Astrocyte (in vitro differentiated cells and primary cell): ENCODE measurements around the gene PLEKHG5. TPM values are rescaled to one million over a fixed set of nuclear protein-coding genes. Genes with fewer than 3 reads are reported as not detected.

Experiments used
- DNase-seq: peaks from one replicate; pipeline ENCODE4 v3.0.0-alpha.2; 2010; ENCODE audit warnings: low read depth
- FAIRE-seq: peaks from 2 replicates; lab custom pipeline; 2011; peaks lifted over from hg19 to GRCh38; lab: Jason Lieb, UNC
- H2AFZ ChIP-seq: 2 replicates; pipeline ENCODE4 v1.6.0; 2012; ENCODE audit warnings: low read depth, low read length, inconsistent platforms
- H3K27ac ChIP-seq: 2 replicates; pipeline ENCODE4 v1.5.1; 2011; ENCODE audit warnings: low read depth, low read length, inconsistent platforms
- H3K27me3 ChIP-seq: 2 replicates; pipeline ENCODE4 v1.6.0; 2011; ENCODE audit warnings: low read length, inconsistent platforms; ENCODE audit not compliant: insufficient read depth
- H3K36me3 ChIP-seq: 2 replicates; pipeline ENCODE4 v1.5.1; 2011; ENCODE audit warnings: low read length, inconsistent platforms; ENCODE audit not compliant: insufficient read depth
- H3K4me1 ChIP-seq: 2 replicates; pipeline ENCODE4 v1.5.1; 2011; ENCODE audit warnings: low read length, inconsistent platforms; ENCODE audit not compliant: insufficient read depth
- H3K4me2 ChIP-seq: 2 replicates; pipeline ENCODE4 v1.6.0; 2012; ENCODE audit warnings: low read length, inconsistent platforms
- H3K4me3 ChIP-seq: 2 replicates; pipeline ENCODE4 v1.5.1; 2011; ENCODE audit warnings: low read depth, mild to moderate bottlenecking, low read length, inconsistent platforms; ENCODE audit not compliant: insufficient read depth
- H3K79me2 ChIP-seq: 2 replicates; pipeline ENCODE4 v1.6.0; 2012; ENCODE audit warnings: mild to moderate bottlenecking, low read length, inconsistent platforms; ENCODE audit not compliant: insufficient read depth
- H3K9ac ChIP-seq: 2 replicates; pipeline ENCODE4 v1.6.0; 2012; ENCODE audit warnings: mild to moderate bottlenecking, low read length, inconsistent platforms
- H3K9me3 ChIP-seq: 2 replicates; pipeline ENCODE4 v1.5.1; 2012; ENCODE audit warnings: low read depth, mild to moderate bottlenecking, low read length, inconsistent platforms; ENCODE audit not compliant: insufficient read depth
- H4K20me1 ChIP-seq: 2 replicates; pipeline ENCODE4 v1.6.0; 2012; ENCODE audit warnings: low read length, inconsistent platforms; ENCODE audit not compliant: insufficient read depth
- H3K27ac Mint-ChIP-seq: one replicate; pipeline ENCODE4 v1.8.0; 2021; ENCODE audit warnings: mild to moderate bottlenecking, mixed read lengths; ENCODE audit not compliant: unreplicated experiment
- H3K27me3 Mint-ChIP-seq: one replicate; pipeline ENCODE4 v1.8.0; 2021; ENCODE audit warnings: low read depth, mixed read lengths; ENCODE audit not compliant: unreplicated experiment
- H3K36me3 Mint-ChIP-seq: one replicate; pipeline ENCODE4 v1.8.0; 2021; ENCODE audit warnings: low read depth, mixed read lengths; ENCODE audit not compliant: unreplicated experiment
- H3K4me1 Mint-ChIP-seq: one replicate; pipeline ENCODE4 v1.8.0; 2021; ENCODE audit warnings: low read depth, mixed read lengths; ENCODE audit not compliant: unreplicated experiment
- H3K4me3 Mint-ChIP-seq: one replicate; pipeline ENCODE4 v1.8.0; 2021; ENCODE audit warnings: mild to moderate bottlenecking, moderate library complexity, mixed read lengths; ENCODE audit not compliant: unreplicated experiment
- H3K9me3 Mint-ChIP-seq: one replicate; pipeline ENCODE4 v1.8.0; 2021; ENCODE audit warnings: mild to moderate bottlenecking, mixed read lengths; ENCODE audit not compliant: unreplicated experiment
- CTCF ChIP-seq: IDR thresholded peaks from 2 replicates; pipeline ENCODE4 v1.5.1; 2011; ENCODE audit warnings: low read depth, mild to moderate bottlenecking, inconsistent platforms, low read length, moderate library complexity; ENCODE audit not compliant: insufficient read depth
- EZH2 ChIP-seq: IDR thresholded peaks from 2 replicates; pipeline ENCODE4 v1.6.1; 2012; ENCODE audit warnings: mild to moderate bottlenecking, low read length, inconsistent platforms; ENCODE audit not compliant: insufficient read depth
- total RNA-seq: library from RNA; stranded (reverse); gene quantifications from 2 replicates; pipeline ENCODE4 v1.2.1, GENCODE V29; 2021

PLEKHG5 gene
- total RNA-seq, 1 donor from 2014 or later, result 25.1 TPM

GRCh38 chr1:6447818-6448748 is 43.4 kb downstream of the PLEKHG5 start:
- Histone ChIP-seq H2AFZ (no peak overlapping the region), H3K79me2 (no peaks in the 10 kb centered on the region), H3K4me3 (no peak overlapping the region), H3K36me3 (no peaks in the 10 kb centered on the region), H3K9ac (no peak overlapping the region), H4K20me1 (no peaks in the 10 kb centered on the region), H3K27me3 (peaks cover 31% of the 10 kb centered on the region), H3K27ac (no peak overlapping the region), H3K4me2 (peak overlapping the region; percentile 11), H3K4me1 (no peaks in the 10 kb centered on the region), H3K9me3 (no peaks in the 10 kb centered on the region)
- Mint-ChIP-seq H3K36me3 (peaks cover 4% of the 10 kb centered on the region), H3K9me3 (peaks cover 2% of the 10 kb centered on the region), H3K27ac (no peak overlapping the region), H3K27me3 (peaks cover 41% of the 10 kb centered on the region), H3K4me1 (no peaks in the 10 kb centered on the region), H3K4me3 (no peak overlapping the region)
- FAIRE-seq (no peak), DNase-seq (no peak)
- TF ChIP-seq EZH2, result peak; percentile 88
- no peak for TF ChIP-seq CTCF

- no peaks in the 10 kb centered on the region for H3K36me3 ChIP-seq
- H3K4me2 ChIP-seq, result no peak overlapping the region
- no peak overlapping the region for H3K27ac ChIP-seq
- no peak overlapping the region for H3K9ac ChIP-seq
- peaks cover 2% of the 10 kb centered on the region for H3K9me3 Mint-ChIP-seq
- H2AFZ ChIP-seq, result no peak overlapping the region
- H3K36me3 Mint-ChIP-seq, result peaks cover 4% of the 10 kb centered on the region
- H3K9me3 ChIP-seq, result no peaks in the 10 kb centered on the region
- H3K4me1 ChIP-seq, result no peaks in the 10 kb centered on the region
- no peak for DNase-seq
- H3K27me3 ChIP-seq, result peaks cover 25% of the 10 kb centered on the region
- no peak overlapping the region for H3K27ac Mint-ChIP-seq
- no peaks in the 10 kb centered on the region for H4K20me1 ChIP-seq
- H3K4me3 ChIP-seq, result no peak overlapping the region
- FAIRE-seq, result no peak
- peaks cover 40% of the 10 kb centered on the region for H3K27me3 Mint-ChIP-seq
- TF ChIP-seq EZH2 (peak; percentile 87), CTCF (no peak)
- H3K4me3 Mint-ChIP-seq, result no peak overlapping the region
- H3K4me1 Mint-ChIP-seq, result no peaks in the 10 kb centered on the region
- no peaks in the 10 kb centered on the region for H3K79me2 ChIP-seq
Measured at GRCh38 chr1:6447016-6447817, 44.2 kb downstream of the PLEKHG5 start.
